Ovary (tissue), 9 donors: ENCODE results near the gene TNFRSF19. TPM values are rescaled to one million over a fixed set of nuclear protein-coding genes. Genes with fewer than 3 reads are reported as not detected.

Experiments
- DNase-seq, 5 donors: peaks; one replicate each; pipeline ENCODE4 v3.0.0-alpha.2; 2019 to 2020
- H3K27ac ChIP-seq, 2 donors: fragments of 200-600 bp; one replicate each; pipeline versions ENCODE4 v1.5.1 to v1.8.0; 2019 to 2022
- H3K27me3 ChIP-seq: fragments of 200-600 bp; one replicate; pipeline ENCODE4 v1.8.0; 2022
- H3K36me3 ChIP-seq: fragments of 200-600 bp; sonication (generic); one replicate; pipeline ENCODE4 v1.5.1; 2019
- H3K4me1 ChIP-seq: one replicate; pipeline ENCODE4 v1.8.1; 2013; ENCODE audit warnings: mild to moderate bottlenecking, moderate library complexity; ENCODE audit not compliant: insufficient read depth
- H3K4me3 ChIP-seq: fragments of 200-600 bp; sonication (generic); one replicate; pipeline ENCODE4 v1.5.1; 2017
- H3K9me3 ChIP-seq, 2 donors: fragments of 200-600 bp in 1 of 2; sonication (generic) in 1 of 2; one replicate each; pipeline versions ENCODE4 v1.5.1 to v1.8.1; 2013 to 2019; ENCODE audit warnings: mild to moderate bottlenecking in 1 of 2, moderate library complexity in 1 of 2
- CTCF ChIP-seq, 3 donors: fragments of 450-650 bp in 2 of 3; fragments of 200-600 bp in 1 of 3; IDR thresholded peaks; one replicate each; pipeline versions ENCODE4 v1.5.1 to v1.8.0; 2016 to 2022; ENCODE audit warnings: antibody characterized with exemption in 3 of 3, mild to moderate bottlenecking in 1 of 3
- EP300 ChIP-seq: sonication (generic); formaldehyde crosslinking; IDR thresholded peaks from one replicate; pipeline ENCODE4 v1.6.1; 2017; ENCODE audit warnings: antibody characterized with exemption
- POLR2A ChIP-seq: fragments of 450-650 bp; IDR thresholded peaks from one replicate; pipeline ENCODE4 v1.6.1; 2017; ENCODE audit warnings: antibody characterized with exemption, mild to moderate bottlenecking, moderate library complexity
- WGBS, 3 donors: extraction: QIAGEN DNeasy Blood & Tissue Kit in 1 of 3; methylation state at CpG; one replicate each; pipeline versions ENCODE4 v1.1.5 to v1.1.7; 2013 to 2017; 5-methylcytosine and 5-hydroxymethylcytosine counted together
- intact Hi-C, 4 donors: fragments of 100-400 bp; cut with DNase I; formaldehyde crosslinking; loops; one replicate each; pipeline versions ENCODE4 v1.11.0 to v1.15.1; 2022 to 2023
- polyA plus RNA-seq, 2 donors: library from polyadenylated mRNA; stranded (reverse); fragments of 200-250 nt in 1 of 2; fragments of 350-450 nt in 1 of 2; fragmentation: Illumina TruSeq in 1 of 2; extraction: RNeasy Lipid Tissue Mini Kit (QIAGEN cat#74804) in 1 of 2; gene quantifications; one replicate each; pipeline ENCODE4 v1.2.3, GENCODE V29; 2013 to 2014
- total RNA-seq, 7 donors: library from RNA; depleted of rRNA in 2 of 7; stranded (reverse); fragments of >200 nt in 2 of 7; fragmentation: NEBNext Ultra II Directional in 3 of 7; extraction: Animal tissue kit (Norgen Biotek cat#: 25700) in 3 of 7; gene quantifications; one replicate each; pipeline versions ENCODE4 v1.1.0 to v1.2.4, GENCODE V29; 2016 to 2023
- donor health status: DM: no; HTN: no; CAD: no; lungs with moderate emphysema.
- donor health status: DM: no; HTN: no; CAD: no.
- donor health status: Bipolar disorder and iron deficiency.
- donor health status: DM: yes; HTN: yes; CAD: no.
- donor health status: DM: no; HTN: no; CAD: no.
- donor health status: DM: yes; HTN: yes; CAD: no.

Gene TNFRSF19
- total and polyA plus RNA-seq, 9 donors, result 2.6 to 15.3 (median 4.8) TPM

GRCh38 chr13:23701636-23702035 is 131.4 kb downstream of the TNFRSF19 start:
- Histone ChIP-seq H3K9me3 (no peaks in the 10 kb centered on the region), H3K4me3 (no peak overlapping the region), H3K27ac (peak overlapping the region in 1 of 2 donors; percentile 55), H3K4me1 (peaks cover 2% of the 10 kb centered on the region), H3K27me3 (no peaks in the 10 kb centered on the region), H3K36me3 (no peaks in the 10 kb centered on the region)
- intact Hi-C loops, result no loop called here
- peak; percentile 71 to 85 (median 77) for DNase-seq
- TF ChIP-seq POLR2A, result no peak
- TF ChIP-seq CTCF (IDR thresholded peaks at IDR 0.05), result no peak
- TF ChIP-seq EP300, result no peak
- WGBS, 3 donors, result 3 to 14% (median 12%) methylated on average over 12 of the region's 12 CpGs

GRCh38 chr13:23703246-23703860 is 133.1 kb downstream of the TNFRSF19 start:
- no peak for DNase-seq
- H3K36me3 ChIP-seq, result no peaks in the 10 kb centered on the region
- no peak overlapping the region for H3K27ac ChIP-seq
- intact Hi-C loops, result no loop called here
- TF ChIP-seq POLR2A, result no peak
- peaks cover 2% of the 10 kb centered on the region for H3K4me1 ChIP-seq
- 58 to 65% (median 63%) methylated on average over 11 of the region's 11 CpGs for WGBS, 3 donors
- H3K27me3 ChIP-seq, result no peaks in the 10 kb centered on the region
- no peaks in the 10 kb centered on the region for H3K9me3 ChIP-seq
- no peak overlapping the region for H3K4me3 ChIP-seq

- H3K27ac ChIP-seq, result no peak overlapping the region
- intact Hi-C loops, result no loop called here
- DNase-seq, result no peak
- no peak overlapping the region for H3K4me3 ChIP-seq
- H3K36me3 ChIP-seq, result no peaks in the 10 kb centered on the region
- WGBS, 3 donors, result 60 to 82% (median 70%) methylated on average over 2 of the region's 2 CpGs
- TF ChIP-seq EP300 (no peak), POLR2A (no peak)
- H3K4me1 ChIP-seq, result peaks cover 2% of the 10 kb centered on the region
- H3K9me3 ChIP-seq, result no peaks in the 10 kb centered on the region
- H3K27me3 ChIP-seq, result no peaks in the 10 kb centered on the region
These were observed 135.4 kb downstream of the TNFRSF19 start for GRCh38 chr13:23705583-23705982.

GRCh38 chr13:23707674-23708073 is 137.5 kb downstream of the TNFRSF19 start:
- Histone ChIP-seq H3K4me3 (no peak overlapping the region), H3K9me3 (no peaks in the 10 kb centered on the region), H3K4me1 (no peaks in the 10 kb centered on the region), H3K36me3 (no peaks in the 10 kb centered on the region), H3K27ac (no peak overlapping the region), H3K27me3 (no peaks in the 10 kb centered on the region)
- intact Hi-C loops, result no loop called here
- TF ChIP-seq POLR2A, result no peak
- TF ChIP-seq EP300, result no peak
- no peak for TF ChIP-seq CTCF (IDR thresholded peaks at IDR 0.05)
- 88 to 99% (median 95%) methylated on average over 3 of the region's 3 CpGs for WGBS, 3 donors
- DNase-seq, result no peak

- no peaks in the 10 kb centered on the region for H3K27me3 ChIP-seq
- intact Hi-C loops, result no loop called here
- H3K36me3 ChIP-seq, result no peaks in the 10 kb centered on the region
- no peak for DNase-seq
- no peaks in the 10 kb centered on the region for H3K4me1 ChIP-seq
- TF ChIP-seq EP300 (no peak), POLR2A (no peak)
- no peak overlapping the region for H3K27ac ChIP-seq
- no peaks in the 10 kb centered on the region for H3K9me3 ChIP-seq
- no peak overlapping the region for H3K4me3 ChIP-seq
- WGBS, 3 donors, result 83 to 92% (median 88%) methylated on average over 1 of the region's 1 CpG
These were observed 139.3 kb downstream of the TNFRSF19 start for GRCh38 chr13:23709536-23709935.

- no peaks in the 10 kb centered on the region for H3K9me3 ChIP-seq
- H3K27ac ChIP-seq, result no peak overlapping the region
- no peaks in the 10 kb centered on the region for H3K36me3 ChIP-seq
- no peak for TF ChIP-seq EP300
- no peak for TF ChIP-seq POLR2A
- no peak for TF ChIP-seq CTCF (IDR thresholded peaks at IDR 0.05)
- WGBS, 3 donors, result 87 to 95% (median 88%) methylated on average over 1 of the region's 1 CpG
- no peaks in the 10 kb centered on the region for H3K27me3 ChIP-seq
- no peak for DNase-seq
- H3K4me3 ChIP-seq, result no peak overlapping the region
- intact Hi-C loops, result loop anchor here in 1 of 4 donors (10.0 kb wide), 1 partner anchor 154 kb away; no protein-coding TSS in a partner anchor
- H3K4me1 ChIP-seq, result no peaks in the 10 kb centered on the region
These were observed 140.2 kb downstream of the TNFRSF19 start for GRCh38 chr13:23710366-23710765.
